Measurements from ENCODE around the gene NANOS3.
"Not testable (repeated sequence)": the region's sequence is repeated elsewhere in the genome, so short reads cannot be mapped to it uniquely, and the experiment has no call there.

NANOS3 gene

GRCh38 chr19:13920940-13921747 is 44.2 kb downstream of the NANOS3 start:
- DNase-seq (ENCODE audit: low spot score) = peak; percentile 53

DNA sequence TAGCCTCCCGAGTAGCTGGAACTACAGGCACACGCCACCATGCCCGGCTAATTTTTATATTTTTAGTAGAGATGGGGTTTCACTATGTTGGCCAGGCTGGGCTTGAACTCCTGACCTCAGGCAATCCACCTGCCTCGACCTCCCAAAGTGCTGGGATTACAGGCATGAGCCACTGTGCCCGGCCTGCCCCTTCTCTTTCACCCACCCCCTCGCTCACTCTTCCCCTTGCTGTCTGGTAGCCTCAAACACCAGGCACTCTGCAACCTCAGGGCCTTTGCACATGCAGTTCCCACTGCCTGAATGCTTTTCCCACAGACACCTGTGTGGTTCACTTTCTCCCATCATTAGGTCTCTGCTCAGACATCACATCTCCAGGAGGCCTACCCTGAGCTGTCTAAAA is 45.2 kb downstream of the NANOS3 start:
- not testable (repeated sequence) for DNase-seq (ENCODE audit: low spot score)

- DNase-seq (ENCODE audit: low spot score) = no peak
Measured at GRCh38 chr19:13923194-13923987, 46.5 kb downstream of the NANOS3 start.

GRCh38 chr19:13926010-13926409 is 49.1 kb downstream of the NANOS3 start:
- no peak for DNase-seq (ENCODE audit: low spot score)

DNA sequence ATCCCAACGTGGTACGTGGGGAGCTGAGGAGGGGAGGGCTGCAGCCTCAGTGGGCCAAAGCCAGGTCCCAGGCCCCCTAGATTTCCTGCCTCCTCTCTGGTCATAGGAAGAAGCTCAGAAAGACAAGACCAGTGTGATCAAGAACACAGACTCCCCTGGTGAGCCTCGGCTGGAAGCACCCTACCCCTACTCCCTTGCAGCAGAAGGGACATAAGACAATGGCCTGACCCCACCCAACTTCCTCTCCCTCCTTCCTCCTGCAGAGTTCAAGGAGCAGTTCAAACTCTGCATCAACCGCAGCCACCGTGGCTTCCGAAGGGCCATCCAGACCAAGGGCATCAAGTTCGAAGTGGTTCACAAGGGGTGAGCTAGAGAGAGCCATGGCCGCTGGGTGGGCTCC is 49.8 kb downstream of the NANOS3 start:
- no peak for DNase-seq (ENCODE audit: low spot score)

- DNase-seq (ENCODE audit: low spot score) = no peak
Measured at GRCh38 chr19:13929340-13929739, 52.4 kb downstream of the NANOS3 start.

GRCh38 chr19:13929956-13930355 is 53.0 kb downstream of the NANOS3 start:
- no peak for DNase-seq (ENCODE audit: low spot score)
